ENCODE measurements around the gene SNCA.

Gene SNCA

GRCh38 chr4:89752932-89753598 lies 83.9 kb downstream of the SNCA start:
- DNase-seq, result peak; percentile 64

GRCh38 chr4:89751416-89751815 lies 85.5 kb downstream of the SNCA start:
- no peak for DNase-seq

- DNase-seq, result no peak
These were observed 90.6 kb downstream of the SNCA start for GRCh38 chr4:89746377-89746776.

- no peak for DNase-seq
These were observed 91.3 kb downstream of the SNCA start for GRCh38 chr4:89745708-89746107.

- no peak for DNase-seq
These were observed 92.0 kb downstream of the SNCA start for GRCh38 chr4:89744914-89745313.

- no peak for DNase-seq
These were observed 95.2 kb downstream of the SNCA start for GRCh38 chr4:89741768-89742167.

GRCh38 chr4:89739311-89739988 lies 97.5 kb downstream of the SNCA start:
- no peak for DNase-seq

- DNase-seq, result peak; percentile 57
These were observed 99.1 kb downstream of the SNCA start for GRCh38 chr4:89737888-89738287.

- no peak for DNase-seq
These were observed 103.0 kb downstream of the SNCA start for GRCh38 chr4:89733946-89734345.

GRCh38 chr4:89727238-89727637 lies 109.7 kb downstream of the SNCA start:
- no peak for DNase-seq

- DNase-seq, result peak; percentile 31
These were observed 111.7 kb downstream of the SNCA start for GRCh38 chr4:89725268-89725667.

GRCh38 chr4:89724716-89725115 lies 112.2 kb downstream of the SNCA start:
- peak; percentile 87 for DNase-seq

GRCh38 chr4:89723096-89723495 lies 113.9 kb downstream of the SNCA start:
- DNase-seq, result no peak

- DNase-seq, result no peak
These were observed 114.4 kb downstream of the SNCA start for GRCh38 chr4:89722517-89722916.

GRCh38 chr4:89720981-89721380 lies 116.0 kb downstream of the SNCA start:
- no peak for DNase-seq

GRCh38 chr4:89719536-89720090 lies 117.3 kb downstream of the SNCA start:
- no peak for DNase-seq

- no peak for DNase-seq
These were observed 120.1 kb downstream of the SNCA start for GRCh38 chr4:89716893-89717292.

- DNase-seq, result no peak
These were observed 121.3 kb downstream of the SNCA start for GRCh38 chr4:89715631-89716030.

- DNase-seq, result no peak
These were observed 124.1 kb downstream of the SNCA start for GRCh38 chr4:89712827-89713226.

- peak; percentile 70 for DNase-seq
These were observed 124.8 kb downstream of the SNCA start for GRCh38 chr4:89712141-89712540.

- peak; percentile 13 for DNase-seq
These were observed 128.0 kb downstream of the SNCA start for GRCh38 chr4:89708903-89709421.

GRCh38 chr4:89707467-89707866 lies 129.5 kb downstream of the SNCA start:
- DNase-seq, result no peak

- DNase-seq, result no peak
These were observed 132.1 kb downstream of the SNCA start for GRCh38 chr4:89704651-89705395.
